ENCODE results near the gene COA1.

DNA sequence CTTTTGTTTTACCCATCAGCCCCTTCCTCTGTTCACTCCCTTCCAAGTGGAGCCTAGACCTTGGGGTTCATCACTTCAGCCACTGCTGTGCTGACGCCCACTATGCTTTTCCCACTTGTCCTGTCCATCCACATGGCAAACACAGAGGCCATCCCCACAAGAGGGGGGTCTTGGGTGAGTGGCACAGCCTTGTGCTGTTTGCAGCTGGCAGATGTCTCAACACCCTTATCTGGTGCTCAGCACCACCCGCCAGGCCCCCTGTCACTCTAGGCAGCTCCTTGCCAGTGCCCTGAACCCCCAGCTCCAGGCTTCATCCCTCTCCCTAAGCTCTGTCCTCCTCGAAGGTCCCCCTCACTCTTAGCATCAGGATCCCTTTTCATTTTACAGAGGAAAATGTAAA lies 42.2 kb upstream of the COA1 start:
- TF ChIP-seq, protein P1, sequence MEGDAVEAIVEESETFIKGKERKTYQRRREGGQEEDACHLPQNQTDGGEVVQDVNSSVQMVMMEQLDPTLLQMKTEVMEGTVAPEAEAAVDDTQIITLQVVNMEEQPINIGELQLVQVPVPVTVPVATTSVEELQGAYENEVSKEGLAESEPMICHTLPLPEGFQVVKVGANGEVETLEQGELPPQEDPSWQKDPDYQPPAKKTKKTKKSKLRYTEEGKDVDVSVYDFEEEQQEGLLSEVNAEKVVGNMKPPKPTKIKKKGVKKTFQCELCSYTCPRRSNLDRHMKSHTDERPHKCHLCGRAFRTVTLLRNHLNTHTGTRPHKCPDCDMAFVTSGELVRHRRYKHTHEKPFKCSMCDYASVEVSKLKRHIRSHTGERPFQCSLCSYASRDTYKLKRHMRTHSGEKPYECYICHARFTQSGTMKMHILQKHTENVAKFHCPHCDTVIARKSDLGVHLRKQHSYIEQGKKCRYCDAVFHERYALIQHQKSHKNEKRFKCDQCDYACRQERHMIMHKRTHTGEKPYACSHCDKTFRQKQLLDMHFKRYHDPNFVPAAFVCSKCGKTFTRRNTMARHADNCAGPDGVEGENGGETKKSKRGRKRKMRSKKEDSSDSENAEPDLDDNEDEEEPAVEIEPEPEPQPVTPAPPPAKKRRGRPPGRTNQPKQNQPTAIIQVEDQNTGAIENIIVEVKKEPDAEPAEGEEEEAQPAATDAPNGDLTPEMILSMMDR (IDR thresholded peaks at IDR 0.05; ENCODE audit: low read depth, low read length, poor library complexity, severe bottlenecking): no peak
- TF ChIP-seq EZH2phosphoT487 (IDR thresholded peaks at IDR 0.05; ENCODE audit: borderline replicate concordance, low read length): no peak
